Measurements from ENCODE around the gene EIF5B.

EIF5B gene

DNA sequence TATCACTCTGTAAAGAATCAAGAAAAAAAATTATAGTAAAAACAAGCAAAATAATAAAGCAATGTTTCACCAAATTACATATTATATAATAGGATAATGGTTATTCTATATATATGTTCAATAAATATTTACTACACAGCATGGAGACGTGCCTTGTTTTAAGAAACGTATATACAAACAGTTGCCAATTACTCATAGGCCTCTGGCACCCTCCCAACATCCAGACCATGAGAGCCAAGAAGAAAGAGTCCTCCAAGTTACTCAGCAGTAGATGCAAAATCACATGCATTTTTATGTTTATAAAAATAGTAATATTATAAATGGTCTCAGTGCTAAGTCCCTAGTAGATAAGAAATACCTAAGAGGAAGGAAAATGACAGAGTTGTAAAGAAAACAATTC, 87.8 kb downstream of the EIF5B start:
- Histone ChIP-seq H3K4me3 (replicated peaks; ENCODE audit: low read depth, low read length) (no peak overlapping the region), H3K27me3 (replicated peaks; ENCODE audit: control insufficient read depth, insufficient read depth, low read length) (no peaks in the 10 kb centered on the region), H3K36me3 (ENCODE audit: control insufficient read depth, insufficient read depth, low read length) (peaks cover 13% of the 10 kb centered on the region)
- DNase-seq (ENCODE audit: extremely low read depth, insufficient read length): no peak
- TF ChIP-seq, protein P1, sequence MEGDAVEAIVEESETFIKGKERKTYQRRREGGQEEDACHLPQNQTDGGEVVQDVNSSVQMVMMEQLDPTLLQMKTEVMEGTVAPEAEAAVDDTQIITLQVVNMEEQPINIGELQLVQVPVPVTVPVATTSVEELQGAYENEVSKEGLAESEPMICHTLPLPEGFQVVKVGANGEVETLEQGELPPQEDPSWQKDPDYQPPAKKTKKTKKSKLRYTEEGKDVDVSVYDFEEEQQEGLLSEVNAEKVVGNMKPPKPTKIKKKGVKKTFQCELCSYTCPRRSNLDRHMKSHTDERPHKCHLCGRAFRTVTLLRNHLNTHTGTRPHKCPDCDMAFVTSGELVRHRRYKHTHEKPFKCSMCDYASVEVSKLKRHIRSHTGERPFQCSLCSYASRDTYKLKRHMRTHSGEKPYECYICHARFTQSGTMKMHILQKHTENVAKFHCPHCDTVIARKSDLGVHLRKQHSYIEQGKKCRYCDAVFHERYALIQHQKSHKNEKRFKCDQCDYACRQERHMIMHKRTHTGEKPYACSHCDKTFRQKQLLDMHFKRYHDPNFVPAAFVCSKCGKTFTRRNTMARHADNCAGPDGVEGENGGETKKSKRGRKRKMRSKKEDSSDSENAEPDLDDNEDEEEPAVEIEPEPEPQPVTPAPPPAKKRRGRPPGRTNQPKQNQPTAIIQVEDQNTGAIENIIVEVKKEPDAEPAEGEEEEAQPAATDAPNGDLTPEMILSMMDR (IDR thresholded peaks at IDR 0.05; ENCODE audit: insufficient read depth, low read length, poor library complexity, severe bottlenecking): no peak

DNA sequence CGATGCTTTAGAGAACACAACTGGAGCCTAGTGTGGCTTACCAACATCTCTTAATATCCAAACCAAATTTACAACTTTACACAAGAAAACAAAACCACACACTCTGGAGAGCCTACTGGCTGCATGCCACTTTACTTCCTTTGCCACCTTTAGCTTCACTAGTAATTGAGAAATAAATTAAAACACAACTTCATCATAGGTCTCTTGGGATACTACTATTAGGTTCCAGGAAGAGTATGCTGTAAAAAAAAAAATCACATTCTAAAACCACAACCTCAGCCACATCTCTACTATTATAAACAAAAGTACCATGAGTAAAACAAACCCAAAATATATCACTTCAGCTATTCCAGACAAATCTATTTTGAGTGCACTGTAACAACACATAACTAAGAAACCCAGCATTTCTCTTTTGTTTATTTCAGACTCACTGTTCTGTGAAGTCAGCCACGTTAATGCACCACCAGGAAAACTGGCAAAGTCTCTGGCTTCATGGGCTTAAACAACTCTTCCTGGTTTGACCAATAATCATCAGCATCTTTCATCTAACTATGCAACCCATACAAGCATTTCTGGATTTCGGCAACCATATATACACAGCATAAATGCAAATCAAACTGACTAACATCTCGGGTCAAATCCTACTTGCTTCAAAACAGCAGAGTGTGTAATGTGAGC, 93.6 kb downstream of the EIF5B start:
- TF ChIP-seq, protein P1 (IDR thresholded peaks at IDR 0.05; ENCODE audit: insufficient read depth, low read length, poor library complexity, severe bottlenecking): no peak
- peaks cover 5% of the 10 kb centered on the region for H3K36me3 ChIP-seq (ENCODE audit: control insufficient read depth, insufficient read depth, low read length)
- no peak overlapping the region for H3K4me3 ChIP-seq (replicated peaks; ENCODE audit: low read depth, low read length)
- no peaks in the 10 kb centered on the region for H3K27me3 ChIP-seq (replicated peaks; ENCODE audit: control insufficient read depth, insufficient read depth, low read length)
- no peak for DNase-seq (ENCODE audit: extremely low read depth, insufficient read length)

DNA sequence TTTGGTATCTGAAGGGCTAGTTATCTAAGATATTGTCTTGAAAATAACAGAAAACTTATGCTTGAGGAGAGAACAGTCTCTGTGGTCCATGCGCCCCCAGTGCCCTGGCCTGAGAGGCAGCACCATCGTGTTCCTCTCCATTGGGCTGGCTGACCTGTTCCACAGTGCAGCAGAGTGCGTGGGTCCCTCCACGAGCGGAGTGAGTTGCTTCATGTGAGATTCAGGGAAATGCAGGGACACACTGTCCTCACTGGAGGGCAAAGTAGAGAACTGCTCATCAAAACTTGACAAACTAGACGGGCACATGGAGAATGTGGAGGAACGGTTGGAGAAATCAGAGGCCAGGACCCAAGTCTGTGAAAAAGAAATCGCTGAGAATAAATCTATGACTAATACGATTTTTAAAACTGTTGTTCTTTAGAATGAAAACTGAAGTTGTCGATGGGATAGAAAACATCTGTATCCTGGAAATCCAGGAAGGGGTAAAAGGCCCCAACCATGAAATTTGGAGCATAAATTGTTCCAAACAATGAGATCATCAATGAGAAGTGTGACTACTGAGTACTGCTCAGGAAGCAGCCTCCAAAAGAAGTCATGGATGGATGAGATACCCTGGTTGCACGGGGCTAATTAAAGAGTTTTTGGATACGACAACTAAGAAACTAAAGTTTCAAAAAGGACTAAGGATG, 94.5 kb downstream of the EIF5B start:
- DNase-seq (ENCODE audit: extremely low read depth, insufficient read length): no peak
- TF ChIP-seq, protein P1 (IDR thresholded peaks at IDR 0.05; ENCODE audit: insufficient read depth, low read length, poor library complexity, severe bottlenecking): no peak
- Histone ChIP-seq H3K27me3 (replicated peaks; ENCODE audit: control insufficient read depth, insufficient read depth, low read length) (no peaks in the 10 kb centered on the region), H3K4me3 (replicated peaks; ENCODE audit: low read depth, low read length) (no peak overlapping the region), H3K36me3 (ENCODE audit: control insufficient read depth, insufficient read depth, low read length) (peaks cover 5% of the 10 kb centered on the region)

DNA sequence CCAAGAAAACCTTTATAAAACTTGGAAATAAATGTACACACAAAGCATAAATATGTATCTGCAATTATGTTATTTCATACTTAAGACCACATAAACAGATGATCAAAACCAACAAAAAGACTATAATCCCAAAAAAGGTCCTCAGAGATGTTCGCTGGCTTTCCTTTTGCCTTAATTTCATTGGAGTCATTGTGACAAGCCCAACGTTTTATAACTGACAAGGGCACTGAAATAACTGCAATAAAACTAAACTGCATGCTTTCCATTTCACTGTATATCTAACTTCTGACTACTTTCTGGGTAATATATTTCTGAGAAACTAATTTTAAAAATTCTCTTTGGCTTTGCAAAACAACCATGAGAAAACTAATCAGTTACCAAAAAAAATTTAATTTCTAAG, 96.2 kb downstream of the EIF5B start:
- H3K36me3 ChIP-seq (ENCODE audit: control insufficient read depth, insufficient read depth, low read length): peaks cover 3% of the 10 kb centered on the region; the same call in 1 of the 2 replicates
- DNase-seq (ENCODE audit: extremely low read depth, insufficient read length): no peak
- TF ChIP-seq, protein P1 (IDR thresholded peaks at IDR 0.05; ENCODE audit: insufficient read depth, low read length, poor library complexity, severe bottlenecking): no peak
- H3K4me3 ChIP-seq (replicated peaks; ENCODE audit: low read depth, low read length): no peak overlapping the region
- H3K27me3 ChIP-seq (replicated peaks; ENCODE audit: control insufficient read depth, insufficient read depth, low read length): no peaks in the 10 kb centered on the region

DNA sequence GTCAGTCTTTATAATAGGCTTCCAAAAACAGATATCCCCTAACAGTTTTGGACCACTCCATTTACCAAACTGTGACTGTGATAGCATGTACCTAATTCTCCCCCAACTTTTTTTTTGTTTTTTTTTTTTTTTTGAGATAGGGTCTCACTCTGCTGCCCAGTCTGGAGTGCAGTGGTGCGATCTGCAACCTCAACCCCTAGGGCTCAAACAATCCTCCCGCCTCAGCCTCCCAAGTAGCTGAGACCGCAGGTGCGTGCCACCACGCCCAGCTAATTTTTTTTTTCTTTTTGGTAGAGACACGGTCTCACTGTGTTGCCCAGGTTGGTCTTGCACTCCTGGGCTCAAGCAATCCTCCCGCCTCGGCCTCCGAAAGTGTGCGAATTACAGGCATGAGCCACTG, 99.7 kb downstream of the EIF5B start:
- H3K36me3 ChIP-seq (ENCODE audit: control insufficient read depth, insufficient read depth, low read length): peaks cover 4% of the 10 kb centered on the region
- TF ChIP-seq, protein P1 (IDR thresholded peaks at IDR 0.05; ENCODE audit: insufficient read depth, low read length, poor library complexity, severe bottlenecking): no peak
- no peak for DNase-seq (ENCODE audit: extremely low read depth, insufficient read length)
- no peak overlapping the region for H3K4me3 ChIP-seq (replicated peaks; ENCODE audit: low read depth, low read length)
- no peaks in the 10 kb centered on the region for H3K27me3 ChIP-seq (replicated peaks; ENCODE audit: control insufficient read depth, insufficient read depth, low read length)
